ENCODE results near the gene KISS1. TPM values are rescaled to one million over a fixed set of nuclear protein-coding genes. Genes with fewer than 3 reads are reported as not detected.

KISS1 gene
- polyA plus RNA-seq, 1 donor from 2014 or later, result not detected

- H2AFZ ChIP-seq (ENCODE audit: low read depth, low read length), result no peak overlapping the region
- TF ChIP-seq EZH2 (IDR thresholded peaks at IDR 0.05; ENCODE audit: borderline replicate concordance, insufficient read depth, low read length, poor library complexity, severe bottlenecking), result no peak
- TF ChIP-seq TAF1 (IDR thresholded peaks at IDR 0.05; ENCODE audit: low read depth), result no peak
- no peak for TF ChIP-seq POLR2AphosphoS5 (IDR thresholded peaks at IDR 0.05)
- no peak for TF ChIP-seq CTCF (IDR thresholded peaks at IDR 0.05; ENCODE audit: poor library complexity, severe bottlenecking)
- no peak for TF ChIP-seq REST (IDR thresholded peaks at IDR 0.05; ENCODE audit: borderline replicate concordance)
- no peak for TF ChIP-seq SMC3 (conservative IDR thresholded peaks at IDR 0.05; ENCODE audit: poor library complexity)
- TF ChIP-seq RAD21 (conservative IDR thresholded peaks at IDR 0.05), result no peak
- no peak for TF ChIP-seq MXI1 (conservative IDR thresholded peaks at IDR 0.05; ENCODE audit: poor library complexity, severe bottlenecking)
- no peak for TF ChIP-seq EP300 (conservative IDR thresholded peaks at IDR 0.05; ENCODE audit: poor library complexity, severe bottlenecking)
- H3K9ac ChIP-seq (ENCODE audit: low read length), result no peak overlapping the region
- H3K79me2 ChIP-seq (replicated peaks; ENCODE audit: insufficient read depth, low read length), result no peaks in the 10 kb centered on the region
- H3K4me2 ChIP-seq (ENCODE audit: low read length), result no peak overlapping the region
- H3K9me2 ChIP-seq (ENCODE audit: insufficient read depth, low read length), result no peaks in the 10 kb centered on the region
- H3K27ac ChIP-seq (ENCODE audit: low read length), result no peak overlapping the region
- peaks cover 16% of the 10 kb centered on the region for H3K27me3 ChIP-seq (ENCODE audit: insufficient read depth, low read depth, low read length)
- H3F3A ChIP-seq (ENCODE audit: insufficient read depth, low read length, poor library complexity, severe bottlenecking), result no peaks in the 10 kb centered on the region
- H3K4me3 ChIP-seq (ENCODE audit: low read length), result no peak overlapping the region
- H4K20me1 ChIP-seq (ENCODE audit: insufficient read depth), result no peaks in the 10 kb centered on the region
- H3K36me3 ChIP-seq (ENCODE audit: insufficient read depth, low read length), result no peaks in the 10 kb centered on the region
- no peaks in the 10 kb centered on the region for H3K9me3 ChIP-seq (ENCODE audit: low read length)
These were observed 20.8 kb upstream of the KISS1 start for GRCh38 chr1:204216880-204217647.

- Histone ChIP-seq H2AFZ (ENCODE audit: low read depth, low read length) (no peak overlapping the region), H3K27ac (ENCODE audit: low read length) (no peak overlapping the region), H3K79me2 (replicated peaks; ENCODE audit: insufficient read depth, low read length) (no peaks in the 10 kb centered on the region), H3K4me3 (ENCODE audit: low read length) (no peak overlapping the region), H3K9me3 (ENCODE audit: low read length) (no peaks in the 10 kb centered on the region), H4K20me1 (ENCODE audit: insufficient read depth) (no peaks in the 10 kb centered on the region), H3K4me2 (ENCODE audit: low read length) (no peak overlapping the region), H3K9ac (ENCODE audit: low read length) (no peak overlapping the region), H3K9me2 (ENCODE audit: insufficient read depth, low read length) (no peaks in the 10 kb centered on the region), H3K27me3 (ENCODE audit: insufficient read depth, low read depth, low read length) (peaks cover 16% of the 10 kb centered on the region), H3F3A (ENCODE audit: insufficient read depth, low read length, poor library complexity, severe bottlenecking) (no peaks in the 10 kb centered on the region), H3K36me3 (ENCODE audit: insufficient read depth, low read length) (no peaks in the 10 kb centered on the region)
- no peak for TF ChIP-seq TAF1 (IDR thresholded peaks at IDR 0.05; ENCODE audit: low read depth)
- no peak for TF ChIP-seq EZH2 (IDR thresholded peaks at IDR 0.05; ENCODE audit: borderline replicate concordance, insufficient read depth, low read length, poor library complexity, severe bottlenecking)
These were observed 19.9 kb upstream of the KISS1 start for GRCh38 chr1:204216236-204216635.

All from neural cell (in vitro differentiated cells).